A673 (cell line): ENCODE measurements around the gene HECTD4. TPM values are rescaled to one million over a fixed set of nuclear protein-coding genes. Genes with fewer than 3 reads are reported as not detected.

Experiments used
- BruUV-seq: library from RNA; stranded (reverse); fragments of 400-500 nt; replicated peaks from 2 replicates; lab custom pipeline; 2021; lab: Mats Ljungman, UMichigan
- CTCF ChIA-PET: fragments of 300-600 bp; sonication (Branson Sonifier 250); formaldehyde crosslinking; loops from one replicate; lab custom pipeline; 2022; ENCODE audit warnings: antibody characterized with exemption; lab: Charles Lee
- POLR2A ChIA-PET: fragments of 300-600 bp; sonication (Branson Sonifier 250); formaldehyde crosslinking; loops from one replicate; lab custom pipeline; 2022; ENCODE audit warnings: antibody characterized with exemption; ENCODE audit not compliant: low non-redundant PET; lab: Charles Lee
- DNase-seq: peaks from one replicate; pipeline ENCODE4 v3.0.0-alpha.2; 2015; ENCODE audit warnings: low spot score
- H3K27ac ChIP-seq: fragments of 200-600 bp; sonication (generic); 2 replicates; pipeline ENCODE4 v1.5.1; 2016; ENCODE audit warnings: mixed run types, low read depth, mild to moderate bottlenecking, mixed read lengths, antibody characterized with exemption, low read length; ENCODE audit not compliant: poor library complexity, severe bottlenecking
- H3K27me3 ChIP-seq: fragments of 200-600 bp; sonication (generic); replicated peaks from 2 replicates; pipeline ENCODE4 v1.6.1; 2017; ENCODE audit warnings: mixed run types, low read depth, mild to moderate bottlenecking, mixed read lengths, antibody characterized with exemption, low read length; ENCODE audit not compliant: insufficient read depth, poor library complexity
- H3K36me3 ChIP-seq: fragments of 200-600 bp; sonication (generic); 2 replicates; pipeline ENCODE4 v1.6.1; 2016; ENCODE audit warnings: mixed run types, mild to moderate bottlenecking, mixed read lengths, antibody characterized with exemption, low read length; ENCODE audit not compliant: insufficient read depth, poor library complexity, severe bottlenecking
- H3K4me1 ChIP-seq: fragments of 200-600 bp; sonication (generic); 2 replicates; pipeline ENCODE4 v1.6.1; 2017; ENCODE audit warnings: mixed run types, mild to moderate bottlenecking, mixed read lengths, antibody characterized with exemption, low read length; ENCODE audit not compliant: insufficient read depth, poor library complexity, severe bottlenecking
- H3K4me3 ChIP-seq: fragments of 200-600 bp; sonication (generic); 2 replicates; pipeline ENCODE4 v1.5.1; 2016; ENCODE audit warnings: low read depth, mixed run types, mild to moderate bottlenecking, mixed read lengths, low read length; ENCODE audit not compliant: poor library complexity, severe bottlenecking
- H3K9me3 ChIP-seq: fragments of 200-600 bp; sonication (generic); 2 replicates; pipeline ENCODE4 v1.6.1; 2016; ENCODE audit warnings: mixed run types, low read depth, mild to moderate bottlenecking, mixed read lengths, antibody characterized with exemption, low read length; ENCODE audit not compliant: poor library complexity, severe bottlenecking
- CTCF ChIP-seq: fragments of 300-800, 200-600 bp; sonication (generic); conservative IDR thresholded peaks from 2 replicates; pipeline ENCODE4 v1.5.1; 2017; ENCODE audit warnings: low read depth, mild to moderate bottlenecking, antibody characterized with exemption, low read length, moderate library complexity, mixed read lengths
- EZH2 ChIP-seq: fragments of 200-600 bp; sonication (generic); IDR thresholded peaks from 2 replicates; pipeline ENCODE4 v1.6.1; 2017; ENCODE audit warnings: borderline replicate concordance, low read depth, mild to moderate bottlenecking, mixed read lengths, antibody characterized with exemption, low read length; ENCODE audit not compliant: poor library complexity, severe bottlenecking
- intact Hi-C: fragments of 100-400 bp; cut with micrococcal nuclease; formaldehyde crosslinking; loops from one replicate; pipeline ENCODE4 v1.10.0; 2022; ENCODE audit not compliant: unreplicated experiment
- total RNA-seq: library from RNA; stranded (reverse); gene quantifications from 2 replicates; pipeline ENCODE4 v1.2.3, GENCODE V29; 2021

HECTD4 gene
- total RNA-seq, 1 experiment from 2014 or later, result 52.1 TPM

- DNase-seq, result no peak
- Histone ChIP-seq H3K4me3 (no peak overlapping the region), H3K9me3 (no peaks in the 10 kb centered on the region), H3K36me3 (no peaks in the 10 kb centered on the region), H3K4me1 (no peaks in the 10 kb centered on the region), H3K27me3 (no peaks in the 10 kb centered on the region), H3K27ac (no peak overlapping the region)
- no TSS peak for BruUV-seq
- CTCF ChIA-PET, result no interaction called here
- no peak for TF ChIP-seq EZH2
- no peak for TF ChIP-seq CTCF
- intact Hi-C loops, result no loop called here
- POLR2A ChIA-PET, result no interaction called here
These were observed 21.0 kb downstream of the HECTD4 start for GRCh38 chr12:112361271-112361670.

GRCh38 chr12:112359290-112359689 lies 22.9 kb downstream of the HECTD4 start:
- intact Hi-C loops, result no loop called here
- Histone ChIP-seq H3K9me3 (no peaks in the 10 kb centered on the region), H3K27me3 (no peaks in the 10 kb centered on the region), H3K4me3 (no peak overlapping the region), H3K27ac (no peak overlapping the region), H3K36me3 (no peaks in the 10 kb centered on the region), H3K4me1 (no peaks in the 10 kb centered on the region)
- no peak for DNase-seq
- CTCF ChIA-PET, result no interaction called here
- POLR2A ChIA-PET, result no interaction called here
- TF ChIP-seq CTCF (no peak), EZH2 (no peak)
- BruUV-seq, result no TSS peak

- DNase-seq, result no peak
- no peaks in the 10 kb centered on the region for H3K27me3 ChIP-seq
- TF ChIP-seq CTCF, result no peak
- no peak for TF ChIP-seq EZH2
- no peaks in the 10 kb centered on the region for H3K9me3 ChIP-seq
- H3K4me1 ChIP-seq, result no peaks in the 10 kb centered on the region
- intact Hi-C loops, result no loop called here
- no peaks in the 10 kb centered on the region for H3K36me3 ChIP-seq
- H3K27ac ChIP-seq, result no peak overlapping the region
- BruUV-seq, result no TSS peak
- POLR2A ChIA-PET, result no interaction called here
- H3K4me3 ChIP-seq, result no peak overlapping the region
- CTCF ChIA-PET, result no interaction called here
These were observed 25.0 kb downstream of the HECTD4 start for GRCh38 chr12:112357214-112357613.
